ENCODE results near the gene KRT76. TPM values are rescaled to one million over a fixed set of nuclear protein-coding genes. Genes with fewer than 3 reads are reported as not detected.

Gene KRT76
- total RNA-seq: not detected

GRCh38 chr12:52776913-52777395 lies at the start of gene KRT76:
KRT76 (minus strand) TSS chr12:52777345; CDS start chr12:52777291, 54 bp downstream.

GRCh38 chr12:52813885-52814709 lies 37.0 kb upstream of the KRT76 start, which contains the start of gene KRT4:
KRT4 (minus strand) TSS chr12:52814116; CDS start chr12:52814058, 58 bp downstream.

GRCh38 chr12:52795694-52796428 lies 18.7 kb upstream of the KRT76 start, which contains the start of gene KRT3:
KRT3 (minus strand) TSS chr12:52796117; CDS start chr12:52796042, 75 bp downstream.

Other genes starting within 250 kb of the KRT76 start
- gene KRT71, start 224.2 kb downstream of the KRT76 start, total RNA-seq: 0.77 TPM
- gene KRT74, start 203.5 kb downstream of the KRT76 start, total RNA-seq: not detected
- gene KRT72, start 175.9 kb downstream of the KRT76 start, total RNA-seq: not detected
- not detected for gene KRT73, start 158.8 kb downstream of the KRT76 start, total RNA-seq
- not detected for gene KRT2, start 125.1 kb downstream of the KRT76 start, total RNA-seq
- gene KRT1, start 96.9 kb downstream of the KRT76 start, total RNA-seq: 0.82 TPM
- gene KRT77, start 73.8 kb downstream of the KRT76 start, total RNA-seq: 1.2 TPM
- gene KRT3, start 18.8 kb upstream of the KRT76 start, total RNA-seq: 5.7 TPM
- 73.4 TPM for gene KRT4, start 36.8 kb upstream of the KRT76 start, total RNA-seq
- gene KRT79, start 57.0 kb upstream of the KRT76 start, total RNA-seq: 0.66 TPM
- gene KRT78, start 71.6 kb upstream of the KRT76 start, total RNA-seq: 2.6 TPM
- 21.5 TPM for gene KRT8, start 127.7 kb upstream of the KRT76 start, total RNA-seq
- 29.0 TPM for gene KRT18, start 171.8 kb upstream of the KRT76 start, total RNA-seq
- 622 TPM for gene EIF4B, start 229.1 kb upstream of the KRT76 start, total RNA-seq